Epithelial cell of alveolus of lung (primary cell): ENCODE measurements around the gene NDOR1. TPM values are rescaled to one million over a fixed set of nuclear protein-coding genes. Genes with fewer than 3 reads are reported as not detected.

Experiments used
- total RNA-seq: library from RNA; depleted of rRNA; stranded (reverse); fragments of >200 nt; gene quantifications from 2 replicates; pipeline ENCODE4 v1.2.1, GENCODE V29; 2015

Gene NDOR1
- total RNA-seq, result 8.3 and 15.6 TPM in 2 replicates

DNA sequence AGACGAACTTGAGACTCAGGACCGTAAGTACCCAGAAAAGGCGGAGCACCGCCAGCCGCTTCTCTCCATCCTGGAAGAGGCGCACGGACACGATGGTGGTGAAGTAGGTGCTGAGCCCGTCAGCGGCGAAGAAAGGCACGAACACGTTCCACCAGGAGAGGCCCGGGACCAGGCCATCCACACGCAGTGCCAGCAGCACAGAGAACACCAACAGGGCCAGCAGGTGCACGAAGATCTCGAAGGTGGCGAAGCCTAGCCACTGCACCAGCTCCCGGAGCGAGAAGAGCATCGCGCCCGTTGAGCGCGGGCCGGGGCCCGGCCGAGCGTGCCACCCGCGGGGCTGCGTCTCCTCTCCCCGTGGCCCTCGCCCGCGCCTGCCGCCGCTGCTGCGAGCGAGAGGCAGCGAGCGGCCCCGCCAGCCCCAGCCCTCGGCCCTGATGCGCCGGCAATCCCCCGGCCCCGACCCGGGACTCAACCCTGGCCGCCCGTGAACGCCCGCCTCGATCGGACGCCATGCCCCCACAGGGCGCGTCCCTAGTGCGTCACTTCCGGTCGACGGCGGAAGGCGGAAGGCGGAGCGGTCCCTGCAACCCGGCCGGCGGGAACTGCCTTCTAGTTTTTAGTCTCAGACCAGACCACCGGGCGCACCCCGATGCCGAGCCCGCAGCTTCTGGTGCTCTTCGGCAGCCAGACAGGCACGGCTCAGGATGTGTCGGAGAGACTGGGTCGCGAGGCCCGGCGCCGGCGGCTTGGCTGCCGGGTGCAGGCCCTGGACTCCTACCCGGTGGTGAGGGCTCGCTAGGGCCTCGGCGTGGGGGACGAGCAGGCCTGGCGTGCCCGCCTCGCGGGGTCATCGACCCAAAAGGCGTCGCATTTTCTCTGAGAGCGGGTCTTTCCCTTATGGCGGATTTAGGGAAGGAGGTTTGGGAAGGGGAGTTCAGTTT, at the start of gene NDOR1, which contains the start of gene TMEM203:
NDOR1 (plus strand) TSS at position 575 of the 944 bp plus-strand sequence; CDS start at position 653, 78 bp downstream.
TMEM203 (minus strand) TSS at position 523 of the 944 bp plus-strand sequence; CDS start at position 289, 234 bp downstream.

GRCh38 chr9:137169896-137170358, 35.6 kb upstream of the NDOR1 start, which contains the start of gene LRRC26:
LRRC26 (minus strand) TSS chr9:137170051; CDS start chr9:137169943, 108 bp downstream.

GRCh38 chr9:137188490-137189296, 16.8 kb upstream of the NDOR1 start, which contains the start of the genes ANAPC2 and SSNA1:
ANAPC2 (minus strand) TSS chr9:137188560; CDS start chr9:137188532, 28 bp downstream.
SSNA1 (plus strand) TSS chr9:137188676; CDS start chr9:137188727, 51 bp downstream.

DNA sequence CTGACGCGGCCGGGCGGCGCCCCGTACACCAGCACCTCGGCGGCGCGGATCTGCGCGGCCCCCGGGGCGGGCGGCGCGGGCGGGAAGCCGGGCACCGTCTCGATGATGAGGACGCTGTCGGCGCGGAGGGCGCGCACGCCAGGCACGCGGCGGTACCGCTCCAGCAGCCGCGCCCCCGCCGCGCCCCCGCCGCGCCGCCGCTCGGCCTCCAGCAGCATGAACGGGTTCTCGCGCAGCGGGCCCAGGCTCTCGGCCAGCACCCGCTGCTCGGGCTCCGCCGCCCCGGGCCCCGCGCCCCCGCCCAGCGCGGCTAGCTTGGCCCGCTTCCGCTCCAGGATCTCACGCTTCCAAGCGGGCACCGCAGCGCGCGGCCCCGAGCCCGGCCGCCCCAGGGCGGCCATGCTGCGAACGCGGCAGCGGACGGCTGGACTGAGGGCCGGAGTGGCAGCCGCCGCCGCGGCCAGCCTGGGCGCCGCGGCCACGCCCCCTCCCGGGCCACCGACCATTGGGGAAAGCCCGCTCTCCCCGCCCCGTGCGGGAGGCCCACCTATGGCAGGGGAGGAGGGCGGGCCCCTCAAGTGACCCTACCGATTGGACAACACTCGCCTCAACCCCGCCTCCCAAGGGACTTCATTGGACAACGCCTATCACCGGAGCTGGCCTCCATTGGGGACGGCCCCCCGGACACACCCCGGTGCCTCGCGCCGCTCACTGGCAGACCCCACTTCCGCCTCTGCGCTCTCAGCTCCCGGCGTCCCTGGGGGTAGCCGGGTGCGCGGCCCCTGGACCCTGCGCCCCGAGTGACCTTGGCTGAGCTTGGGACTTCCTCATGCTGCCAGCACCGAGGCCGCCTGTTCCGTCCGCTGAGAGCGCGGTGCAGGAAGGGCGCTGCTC, 4.9 kb upstream of the NDOR1 start, which contains the start of gene TPRN:
TPRN (minus strand) TSS at position 431 of the 894 bp plus-strand sequence; CDS start at position 401, 30 bp downstream.

DNA sequence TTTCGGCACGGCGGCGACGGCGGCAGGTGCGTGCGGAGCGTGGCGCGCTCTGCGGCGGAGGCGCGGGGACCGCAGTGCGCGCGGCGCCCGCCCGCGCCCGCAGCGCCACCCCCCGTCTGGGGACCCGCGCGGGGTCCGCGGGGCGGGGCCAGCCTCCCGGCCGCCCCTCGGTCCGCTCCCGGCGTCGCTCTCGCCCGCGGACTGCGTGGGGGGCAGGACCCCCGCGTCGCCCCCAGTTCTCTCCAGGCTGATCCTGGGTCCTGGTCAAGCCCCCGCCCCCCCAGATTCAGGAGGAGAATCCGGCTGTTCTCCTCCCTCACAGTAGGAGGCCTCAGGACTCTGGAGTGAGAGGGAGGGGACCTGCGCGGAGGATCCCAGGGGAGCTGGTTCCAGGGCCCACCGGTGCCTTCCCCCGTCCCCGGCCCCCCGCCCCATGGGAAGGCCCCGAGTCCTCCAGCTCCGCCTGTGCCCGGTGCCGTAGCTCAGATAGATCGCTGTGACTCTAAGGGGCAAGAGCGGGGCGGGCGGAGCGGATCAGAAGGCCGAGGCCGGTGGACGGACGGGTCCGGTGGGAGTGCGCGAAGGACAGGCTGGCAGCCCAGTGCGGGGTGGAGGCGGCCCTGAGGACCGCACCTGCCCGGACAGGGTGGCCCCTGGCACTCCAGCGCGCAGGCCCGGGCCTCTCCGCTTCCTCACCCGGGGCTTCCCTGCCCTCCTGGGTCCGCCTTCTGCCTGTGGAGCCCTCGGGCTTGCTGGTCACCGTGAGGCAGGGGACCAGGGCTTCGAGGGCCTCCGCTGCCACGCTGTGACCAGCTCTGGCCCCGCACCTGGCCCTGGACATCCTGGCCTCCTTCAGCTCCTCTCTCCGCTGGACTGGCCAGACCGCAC, 16.9 kb downstream of the NDOR1 start, which contains the start of gene RNF208:
RNF208 (minus strand) TSS at position 51 of the 888 bp plus-strand sequence. CDS start 1,028 bp downstream, outside the sequence.

DNA sequence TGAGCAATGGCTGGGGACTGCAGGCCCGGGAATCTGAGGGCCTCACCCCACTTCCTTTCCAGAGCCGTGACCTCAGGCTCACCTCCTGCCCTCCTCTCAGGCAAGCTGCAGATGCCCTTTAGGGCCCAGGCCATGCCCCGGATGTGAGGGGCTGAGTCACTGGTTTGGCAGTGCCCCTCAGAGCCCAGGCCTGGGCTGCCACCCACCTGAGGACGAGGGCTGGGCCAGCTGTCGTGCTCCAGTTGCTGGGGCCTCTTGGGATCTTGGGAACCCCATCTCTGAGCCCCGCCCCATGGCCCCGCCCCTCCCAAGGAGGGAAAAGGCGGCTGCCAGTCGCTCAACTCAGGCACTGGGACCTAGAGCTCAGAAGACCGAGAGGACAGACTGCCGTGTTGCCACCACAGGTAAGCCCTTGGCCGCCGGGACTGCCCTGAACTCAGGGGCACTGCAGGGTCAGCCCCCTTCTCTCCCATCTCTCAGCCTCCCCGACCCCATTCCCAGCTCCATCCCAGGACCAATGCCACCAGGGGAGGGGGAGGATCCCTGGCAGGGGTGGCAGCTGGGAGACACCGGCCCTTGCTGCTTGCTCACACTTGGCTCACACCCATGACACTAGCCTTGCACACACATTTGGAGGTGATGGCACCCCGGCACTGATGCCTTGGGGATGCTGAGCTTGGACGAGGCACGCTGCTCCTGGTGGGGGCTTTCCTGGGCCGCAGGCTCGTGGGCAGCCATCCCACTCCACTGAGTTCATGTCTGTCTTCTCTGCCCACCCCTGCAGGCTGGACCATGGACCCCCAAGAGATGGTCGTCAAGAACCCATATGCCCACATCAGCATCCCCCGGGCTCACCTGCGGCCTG, 19.6 kb downstream of the NDOR1 start, which contains the start of gene CYSRT1:
CYSRT1 (plus strand) TSS at position 345 of the 865 bp plus-strand sequence; CDS start at position 793, 448 bp downstream.

DNA sequence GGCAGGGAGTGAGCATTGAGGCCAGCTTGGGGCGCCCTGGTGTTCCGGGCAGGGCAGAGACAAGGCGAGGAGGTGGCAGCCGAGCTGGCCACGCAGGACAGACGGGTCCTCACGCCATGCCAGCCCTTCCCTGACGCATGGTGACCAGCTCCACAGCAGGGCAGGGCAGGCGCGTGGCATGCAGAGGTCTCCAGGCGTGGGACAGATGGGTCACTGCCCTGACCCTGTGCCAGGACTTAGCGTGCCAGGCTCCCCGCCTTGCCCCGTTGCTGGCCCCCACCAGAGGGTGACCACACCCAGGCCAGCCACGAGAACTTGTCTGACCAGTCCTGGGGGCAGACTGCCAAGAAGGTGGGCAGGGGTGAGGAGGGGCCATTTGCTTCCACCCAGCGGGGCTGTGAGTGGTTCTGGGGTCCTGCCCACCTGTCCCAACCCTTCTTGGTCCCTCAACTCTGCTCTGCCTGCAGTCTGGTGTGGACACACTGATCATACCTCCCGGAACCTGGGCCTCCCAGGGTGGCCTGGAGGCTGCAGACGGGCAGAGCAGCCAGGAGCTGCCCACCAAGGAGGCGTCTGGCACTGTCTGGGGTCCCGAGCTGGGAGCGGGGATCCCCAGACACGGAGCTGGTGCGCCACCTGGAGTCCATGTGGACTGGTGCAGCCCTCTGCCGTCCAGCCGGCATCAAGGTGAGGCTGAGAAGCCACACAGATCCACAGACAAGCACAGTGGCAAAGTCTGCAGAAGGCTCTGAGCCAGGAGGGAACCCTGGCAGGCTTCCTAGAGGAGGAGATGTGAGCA, 21.8 kb downstream of the NDOR1 start, which contains the start of gene RNF224:
RNF224 (plus strand) TSS at position 449 of the 799 bp plus-strand sequence. CDS start 834 bp downstream, outside the sequence.

DNA sequence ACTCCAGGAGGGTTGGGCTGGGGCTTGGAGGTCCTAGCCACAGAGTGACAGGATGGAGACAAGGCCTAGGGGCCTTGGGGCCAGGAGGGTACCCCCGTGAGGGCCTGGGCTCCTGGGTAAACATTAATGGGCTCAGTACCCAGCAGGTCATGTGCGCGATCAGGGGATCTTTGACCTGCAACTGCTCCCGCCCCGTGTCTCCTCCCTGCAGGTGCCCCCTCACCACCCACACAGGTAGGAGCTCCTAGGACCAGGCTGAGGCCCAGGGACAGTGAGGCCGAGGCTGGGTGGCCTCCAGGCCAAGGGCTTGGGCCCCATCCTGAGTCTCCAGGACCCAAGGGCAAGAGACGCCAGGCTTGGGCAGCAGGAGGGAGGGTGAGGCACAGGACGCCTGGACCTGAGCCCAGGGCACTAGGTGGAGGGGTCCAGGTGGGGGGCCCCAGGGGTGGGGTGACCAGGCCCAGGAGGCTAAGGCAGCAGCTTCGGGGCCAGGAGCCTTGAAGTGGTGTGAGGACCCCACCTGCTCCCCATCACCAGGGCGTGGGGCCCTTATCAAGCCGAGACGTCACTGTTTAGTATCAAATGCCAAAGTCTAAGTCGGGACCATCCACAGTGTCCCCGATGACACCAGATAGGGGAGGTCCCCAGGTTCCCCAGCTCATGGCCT, 25.3 kb downstream of the NDOR1 start, which contains the start of gene SLC34A3:
SLC34A3 (plus strand) TSS at position 197 of the 667 bp plus-strand sequence. CDS start 802 bp downstream, outside the sequence.

DNA sequence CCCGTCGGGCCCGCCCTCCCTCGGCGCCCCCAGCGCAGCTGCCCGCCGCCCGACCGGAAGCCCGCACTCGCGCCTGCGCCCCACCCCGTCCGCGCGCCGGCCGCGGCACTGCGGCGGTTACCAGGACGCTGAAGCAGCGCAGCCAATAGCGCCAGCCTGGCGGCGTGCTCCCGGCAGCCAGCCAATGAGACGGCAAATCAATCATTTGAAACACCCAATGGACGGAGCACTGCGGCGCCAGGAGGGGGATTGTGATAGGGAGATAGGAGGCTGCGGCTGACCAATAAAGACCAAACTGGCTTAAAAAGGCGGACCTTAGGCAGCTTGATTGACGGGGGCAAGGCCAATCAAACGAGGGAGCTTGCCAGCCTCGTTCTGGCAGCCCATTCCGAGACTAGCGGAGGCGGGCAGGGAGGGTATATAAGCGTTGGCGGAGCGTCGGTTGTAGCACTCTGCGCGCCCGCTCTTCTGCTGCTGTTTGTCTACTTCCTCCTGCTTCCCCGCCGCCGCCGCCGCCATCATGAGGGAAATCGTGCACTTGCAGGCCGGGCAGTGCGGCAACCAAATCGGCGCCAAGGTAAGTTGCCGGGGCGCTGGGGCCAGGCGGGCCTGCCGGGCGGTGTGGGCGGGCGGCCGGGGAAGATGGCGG, 35.5 kb downstream of the NDOR1 start, which contains the start of gene TUBB4B:
TUBB4B (plus strand) TSS at position 447 of the 649 bp plus-strand sequence; CDS start at position 521, 74 bp downstream.

DNA sequence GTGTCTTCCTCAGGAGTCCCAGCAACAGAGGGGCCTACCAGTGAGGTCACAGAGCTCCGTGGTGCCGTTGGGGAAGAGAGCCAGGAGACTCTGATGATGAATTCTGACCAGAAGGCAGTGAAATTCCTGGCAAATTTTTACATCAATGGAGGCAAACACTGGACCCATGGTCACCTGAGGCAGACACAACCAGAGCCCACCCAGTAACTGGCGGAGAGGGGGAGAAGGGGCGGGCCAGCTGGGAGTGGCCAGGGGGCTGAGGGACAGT, 45.6 kb downstream of the NDOR1 start, which contains the start of gene STPG3:
STPG3 (plus strand) TSS at position 93 of the 268 bp plus-strand sequence; CDS start at position 94, 1 bp downstream.

DNA sequence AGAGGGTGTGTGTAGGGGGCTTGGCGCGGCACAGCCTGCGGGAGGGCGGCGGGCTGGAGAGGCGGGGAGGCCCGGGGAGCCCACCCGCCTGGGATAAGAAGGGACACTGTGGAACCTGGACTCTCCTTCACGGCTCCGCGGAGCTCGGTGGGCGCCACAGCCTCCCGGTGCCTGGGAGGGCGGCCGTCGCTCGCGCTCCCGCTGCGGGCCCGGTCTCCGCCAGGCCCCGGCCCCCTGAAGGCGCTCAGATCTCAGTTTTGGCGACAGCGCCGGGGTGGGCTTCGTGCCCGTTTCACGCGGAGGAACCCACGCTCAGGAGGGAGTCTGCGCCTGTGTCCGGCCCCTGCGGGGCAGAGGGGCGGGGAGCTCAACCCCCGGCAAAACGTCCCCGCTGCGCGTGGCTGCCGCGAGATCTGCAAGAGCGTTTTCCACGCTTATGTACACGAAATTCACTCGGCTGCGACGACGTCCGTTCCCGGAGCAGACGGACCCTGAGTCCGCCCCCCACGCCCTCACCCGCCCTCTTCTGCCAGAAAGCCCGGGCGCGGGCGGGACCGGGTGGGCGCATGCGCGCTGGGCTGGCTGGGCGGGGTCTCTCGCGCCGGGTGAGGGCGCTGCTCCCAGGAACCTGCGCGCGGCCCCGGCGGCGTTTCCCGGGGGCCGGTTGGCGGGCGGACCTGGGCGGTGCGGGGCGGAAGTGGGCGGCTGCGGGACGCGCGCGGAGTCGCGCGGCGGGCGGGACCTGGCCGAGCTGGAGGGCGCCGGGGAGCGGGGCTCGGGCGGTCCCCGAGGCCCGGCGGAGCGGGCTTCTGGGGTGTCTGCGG, 49.3 kb downstream of the NDOR1 start, which contains the start of gene NELFB:
NELFB (plus strand) TSS at position 704 of the 824 bp plus-strand sequence.

